GM21528 (cell line): ENCODE results near the gene PPP2R3B.

Experiments used
- ATAC-seq: cut with Tn5 transposase; IDR thresholded peaks from one replicate; pipeline ENCODE4 v1.9.1; 2021; ENCODE audit warnings: mild to moderate bottlenecking, moderate library complexity; ENCODE audit not compliant: unreplicated experiment, low FRiP score

The PPP2R3B gene

GRCh38 chrX:372856-373640 is 13.7 kb downstream of the PPP2R3B start:
- ATAC-seq: no peak

GRCh38 chrX:371907-372306 is 14.8 kb downstream of the PPP2R3B start:
- no peak for ATAC-seq

GRCh38 chrX:370963-371745 is 15.6 kb downstream of the PPP2R3B start:
- no peak for ATAC-seq

- ATAC-seq: no peak
Observed at GRCh38 chrX:370244-370962, 16.3 kb downstream of the PPP2R3B start.

GRCh38 chrX:369563-370101 is 17.1 kb downstream of the PPP2R3B start:
- no peak for ATAC-seq

GRCh38 chrX:368811-369562 is 17.7 kb downstream of the PPP2R3B start:
- ATAC-seq: no peak

- no peak for ATAC-seq
Observed at GRCh38 chrX:367866-368265, 18.8 kb downstream of the PPP2R3B start.

GRCh38 chrX:367349-367748 is 19.4 kb downstream of the PPP2R3B start:
- no peak for ATAC-seq

- no peak for ATAC-seq
Observed at GRCh38 chrX:363621-364375, 22.9 kb downstream of the PPP2R3B start.

- ATAC-seq: no peak
Observed at GRCh38 chrX:362937-363620, 23.6 kb downstream of the PPP2R3B start.

- no peak for ATAC-seq
Observed at GRCh38 chrX:362351-362750, 24.4 kb downstream of the PPP2R3B start.

GRCh38 chrX:361231-362145 is 25.2 kb downstream of the PPP2R3B start:
- no peak for ATAC-seq

GRCh38 chrX:360496-361150 is 26.1 kb downstream of the PPP2R3B start:
- no peak for ATAC-seq

- ATAC-seq: no peak
Observed at GRCh38 chrX:358651-359143, 28.0 kb downstream of the PPP2R3B start.

- no peak for ATAC-seq
Observed at GRCh38 chrX:357693-358471, 28.8 kb downstream of the PPP2R3B start.

- ATAC-seq: no peak
Observed at GRCh38 chrX:357035-357692, 29.5 kb downstream of the PPP2R3B start.
